Left hindlimb (tissue), 1 donor: ENCODE measurements around the gene TTC16.

ENCODE experiments used
- DNase-seq: peaks from one replicate; pipeline ENCODE4 v3.0.0-alpha.2; 2018

Gene TTC16

DNA sequence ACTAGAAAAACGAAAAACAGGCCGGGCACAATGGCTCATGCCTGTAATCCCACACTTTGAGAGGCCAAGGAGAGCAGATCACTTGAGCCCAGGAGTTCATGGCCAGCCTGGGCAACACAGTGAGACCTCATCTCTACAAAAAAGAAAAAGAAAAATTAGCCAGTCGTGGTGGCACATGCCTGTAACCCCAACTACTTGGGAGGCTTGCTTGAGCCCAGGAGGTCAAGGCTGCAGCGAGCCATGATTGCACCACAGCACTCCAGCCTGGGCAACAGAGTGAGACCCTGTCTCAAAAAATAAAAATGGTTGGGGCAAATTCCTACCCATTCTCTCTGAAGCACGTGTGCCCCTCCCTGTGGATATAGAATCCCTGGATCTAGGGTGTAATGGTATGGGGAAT lies 17.5 kb upstream of the TTC16 start:
- no peak for DNase-seq

DNA sequence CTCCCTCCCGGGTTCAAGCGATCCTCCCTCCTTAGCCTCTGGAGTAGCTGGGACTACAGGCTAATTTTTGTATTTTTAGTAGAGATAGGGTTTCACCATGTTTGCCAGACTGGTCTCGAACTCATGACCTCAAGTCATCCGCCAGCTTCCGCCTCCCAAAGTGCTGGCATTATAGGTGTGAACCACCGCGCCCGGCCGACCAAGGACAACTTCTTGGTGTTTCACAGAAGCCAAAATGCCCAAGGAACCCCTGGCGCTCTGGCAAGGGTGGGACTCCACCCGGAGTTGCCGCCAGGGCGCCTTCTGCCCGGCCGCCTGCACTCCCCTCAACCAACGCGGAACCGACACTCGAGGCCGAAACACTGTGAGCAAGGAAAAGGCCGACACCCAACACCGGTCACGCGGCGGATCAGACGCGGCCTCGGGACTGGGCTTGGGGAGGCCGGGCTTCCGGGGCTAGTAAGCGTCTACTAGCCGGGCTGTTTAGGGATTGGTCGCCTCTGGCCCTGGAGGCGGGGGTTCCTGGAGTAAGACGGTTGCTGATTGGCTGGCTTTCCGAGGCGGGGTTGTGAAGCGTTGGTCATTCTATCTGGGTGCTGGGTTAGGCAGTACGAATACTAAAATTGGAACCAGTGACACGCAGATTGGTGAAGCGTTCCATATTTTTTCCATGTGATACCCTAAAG lies 16.8 kb upstream of the TTC16 start:
- DNase-seq = peak; percentile 96

DNA sequence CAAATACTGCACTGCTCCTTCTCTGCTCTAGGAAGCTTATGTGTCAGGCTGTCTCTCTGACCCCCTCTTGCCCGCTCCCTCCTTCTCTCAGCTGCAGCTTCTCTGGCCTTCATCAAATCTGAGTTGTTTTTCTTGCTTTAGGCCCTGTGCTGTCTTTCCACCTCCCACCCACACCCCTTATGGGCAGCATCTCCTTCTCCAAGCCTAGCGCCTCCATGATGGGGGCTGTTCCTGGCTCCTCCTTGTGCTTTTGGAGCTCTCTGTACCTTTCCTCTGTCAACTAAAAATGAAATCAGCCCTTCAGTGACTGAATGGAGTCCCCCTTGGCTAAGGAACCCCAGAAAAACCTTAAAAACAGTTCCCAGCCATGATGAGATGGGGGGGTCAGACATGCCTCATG lies 15.7 kb upstream of the TTC16 start:
- DNase-seq = no peak

DNA sequence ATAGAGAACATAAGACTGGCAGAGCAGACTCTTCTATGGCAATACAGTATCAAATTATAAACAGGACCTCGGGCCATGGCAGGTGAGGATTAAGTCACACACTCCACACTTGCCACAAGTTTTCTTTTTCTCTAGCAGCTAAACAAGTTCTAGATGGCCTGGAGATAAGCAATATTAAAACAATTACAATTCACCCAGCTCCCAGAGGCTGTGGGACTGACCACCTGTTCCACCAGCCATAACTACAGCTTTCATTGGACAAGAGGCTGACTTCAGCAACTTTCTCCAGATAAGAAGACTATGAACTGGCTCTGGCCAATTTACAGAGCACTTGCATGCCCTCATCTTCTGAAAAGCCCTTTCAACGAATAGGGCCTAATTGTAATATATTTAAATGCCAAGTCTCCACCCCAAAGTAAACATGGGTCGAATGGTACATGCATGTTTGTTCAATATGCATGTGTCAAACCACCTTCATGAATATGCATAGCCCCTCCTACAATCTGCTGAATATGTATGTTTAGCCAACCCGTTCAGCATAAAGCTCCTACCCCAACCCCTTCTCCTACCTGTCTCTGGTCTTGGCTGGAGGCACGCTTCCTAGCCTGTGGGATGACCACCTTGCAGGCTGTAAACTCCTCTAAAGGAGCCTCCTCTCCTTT lies 15.2 kb upstream of the TTC16 start:
- DNase-seq = no peak

DNA sequence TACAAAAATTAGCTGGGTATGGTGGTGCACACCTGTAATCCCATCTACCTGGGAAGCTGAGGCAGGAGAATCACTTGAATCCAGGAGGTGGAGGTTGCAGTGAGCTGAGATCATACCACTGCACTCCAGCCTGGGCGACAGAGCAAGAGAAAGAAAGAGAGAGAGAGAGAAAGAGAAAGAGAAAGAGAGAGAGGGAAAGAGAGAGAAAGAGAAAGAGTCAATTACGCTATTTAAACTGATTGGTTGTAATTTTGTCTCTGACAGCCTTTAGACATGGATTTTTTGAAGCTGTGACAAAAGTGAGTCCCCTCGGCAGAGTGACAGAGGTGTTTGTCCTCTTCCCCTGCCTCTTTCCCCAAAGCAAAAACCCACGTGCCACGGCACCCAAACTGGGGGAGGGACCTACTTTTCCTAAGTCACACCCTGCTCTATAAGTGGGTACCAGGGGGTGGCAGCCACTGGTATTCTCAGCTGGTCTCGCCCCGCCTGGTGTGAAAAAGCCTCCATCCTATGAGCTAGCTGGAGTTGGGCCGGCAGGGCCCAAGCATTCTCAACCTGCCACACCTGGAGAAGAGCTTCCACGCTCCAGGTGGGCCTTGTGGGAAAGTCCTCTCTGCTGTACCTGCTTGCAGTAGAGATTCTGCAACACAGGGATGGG lies 12.5 kb upstream of the TTC16 start:
- DNase-seq = no peak

DNA sequence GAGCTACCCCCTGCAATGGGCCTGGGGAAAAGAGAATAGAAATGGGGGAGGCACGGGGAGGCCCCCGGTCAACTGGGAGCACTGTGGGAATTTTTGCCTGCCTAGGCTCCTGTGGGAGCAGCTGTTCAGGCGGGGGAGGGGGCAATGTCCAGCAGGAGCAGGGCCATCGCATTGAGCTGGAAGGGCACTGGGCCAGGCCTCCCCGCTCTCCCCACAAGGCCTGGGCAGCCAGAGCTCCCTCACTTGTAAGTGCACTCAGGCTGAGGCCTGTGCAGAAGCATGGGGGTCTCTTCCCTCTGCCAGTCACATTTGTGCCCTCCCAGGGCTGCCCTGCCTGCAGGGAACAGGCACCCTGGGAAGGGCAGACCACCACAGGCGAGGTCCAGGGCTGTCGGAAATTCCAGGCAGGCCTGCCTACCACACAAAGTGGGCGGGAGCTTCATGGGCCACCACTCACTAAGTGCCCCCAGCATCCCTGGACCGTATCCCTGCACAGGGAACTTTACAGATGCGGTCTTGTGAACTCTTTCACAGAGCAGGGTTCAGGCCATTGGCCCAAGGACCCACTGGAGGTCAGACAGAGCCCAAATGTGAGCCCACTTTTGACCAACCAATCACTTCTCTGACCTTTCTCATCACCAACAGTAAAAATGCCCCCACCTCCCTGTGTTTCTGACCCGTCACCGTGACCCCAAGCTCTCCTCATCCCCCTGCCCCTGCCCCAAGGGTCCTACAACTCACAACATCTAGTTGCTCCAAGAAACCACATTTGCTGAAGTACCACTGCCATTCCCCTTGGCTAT lies 10.1 kb upstream of the TTC16 start:
- DNase-seq = no peak

DNA sequence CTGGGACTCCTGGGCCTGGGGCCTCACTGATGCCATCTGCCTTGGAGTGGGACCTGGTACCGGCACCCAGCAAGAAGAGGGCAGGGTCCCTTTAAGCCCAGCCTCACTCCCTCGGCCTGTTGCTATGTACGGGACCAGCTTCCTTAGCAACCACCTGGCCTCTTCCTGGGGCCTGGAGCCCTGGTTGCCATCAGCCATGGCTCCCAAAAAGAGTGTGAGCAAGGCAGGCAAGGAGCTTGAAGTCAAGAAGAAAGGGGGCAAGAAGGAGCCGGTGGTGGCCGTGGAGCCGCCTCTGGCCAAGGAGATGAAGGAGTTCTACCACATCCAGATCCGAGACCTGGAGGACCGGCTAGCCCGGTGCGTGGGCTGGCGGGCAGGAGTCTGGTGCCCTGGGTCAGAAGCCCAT lies 9.0 kb upstream of the TTC16 start, which contains the start of gene CFAP157:
Gene CFAP157 (plus strand): TSS at position 153 of the 406 bp plus-strand sequence. CDS start 44 bp downstream, at position 197.
- DNase-seq = no peak

DNA sequence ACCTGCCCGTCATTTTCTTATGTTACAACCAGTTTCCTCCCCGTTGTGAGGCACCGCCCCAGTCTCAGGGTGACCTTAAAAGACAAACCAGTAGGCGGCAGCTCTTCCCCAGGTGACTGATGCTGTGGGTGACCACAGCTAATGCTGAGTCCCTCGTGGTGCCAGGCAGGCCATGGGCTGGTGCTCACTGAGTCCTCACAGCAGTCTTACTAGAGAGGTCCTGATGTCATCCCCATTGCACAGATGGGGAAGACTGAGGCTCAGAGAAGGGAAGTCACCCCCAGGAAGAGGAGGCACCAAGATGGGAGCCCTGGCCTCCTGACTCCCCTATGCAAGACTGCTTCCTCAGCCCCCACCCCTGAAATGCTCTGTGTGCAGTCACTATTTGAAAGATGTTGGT lies 8.1 kb upstream of the TTC16 start:
- DNase-seq = no peak

DNA sequence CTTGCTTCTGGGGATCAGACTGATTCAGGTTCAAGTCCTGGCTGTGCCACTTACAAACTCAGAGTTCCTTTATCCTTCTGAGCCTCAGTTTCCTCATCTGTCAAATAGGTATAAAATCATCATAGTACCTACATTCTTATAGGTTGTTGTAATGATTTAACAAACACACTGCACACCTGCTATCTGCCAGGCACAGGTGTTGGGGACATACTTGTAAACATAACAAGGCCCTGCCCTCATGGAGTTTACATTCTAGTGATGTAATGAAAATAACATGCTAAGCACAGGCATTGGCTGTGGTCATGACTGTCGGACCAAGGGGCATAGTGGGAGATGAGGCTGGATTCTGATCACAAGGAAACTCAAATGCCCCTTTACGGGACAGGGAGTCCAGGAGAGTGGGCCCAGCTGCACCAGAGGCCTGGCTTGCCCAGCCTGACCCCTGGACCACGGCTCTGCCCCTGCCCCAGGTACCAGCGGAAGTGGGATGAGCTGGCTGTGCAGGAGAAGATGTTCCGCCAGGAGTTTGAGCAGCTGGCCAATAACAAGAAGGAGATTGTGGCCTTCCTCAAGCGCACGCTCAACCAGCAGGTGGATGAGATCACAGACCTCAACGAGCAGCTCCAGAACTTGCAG lies 6.8 kb upstream of the TTC16 start:
- no peak for DNase-seq

DNA sequence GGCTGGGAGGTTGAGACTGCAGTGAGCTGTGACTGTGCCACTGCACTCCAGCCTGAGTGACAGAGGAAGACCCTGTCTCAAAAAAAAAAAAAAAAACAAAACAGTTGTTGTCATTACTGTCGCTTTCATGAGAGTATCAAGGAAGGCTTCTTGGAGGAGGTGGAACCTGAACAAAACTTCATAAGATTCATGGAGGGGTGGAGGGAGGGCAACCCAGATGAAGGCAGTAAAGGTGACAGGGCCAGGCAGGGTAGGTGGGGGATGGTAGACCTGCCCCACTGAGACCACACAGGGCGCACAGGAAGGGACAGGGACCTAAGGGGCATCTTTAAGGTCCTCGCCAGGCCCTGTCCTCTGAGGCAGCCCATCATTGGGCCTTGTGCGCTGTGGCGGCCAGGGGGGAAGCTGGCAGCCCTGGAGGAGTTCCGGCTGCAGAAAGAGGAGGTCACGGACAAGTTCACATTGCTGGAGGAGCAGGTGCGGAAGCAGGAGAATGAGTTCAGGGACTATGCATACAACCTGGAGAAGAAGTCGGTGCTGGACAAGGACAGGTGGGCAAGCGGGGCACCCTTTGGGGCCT lies 5.6 kb upstream of the TTC16 start:
- no peak for DNase-seq

DNA sequence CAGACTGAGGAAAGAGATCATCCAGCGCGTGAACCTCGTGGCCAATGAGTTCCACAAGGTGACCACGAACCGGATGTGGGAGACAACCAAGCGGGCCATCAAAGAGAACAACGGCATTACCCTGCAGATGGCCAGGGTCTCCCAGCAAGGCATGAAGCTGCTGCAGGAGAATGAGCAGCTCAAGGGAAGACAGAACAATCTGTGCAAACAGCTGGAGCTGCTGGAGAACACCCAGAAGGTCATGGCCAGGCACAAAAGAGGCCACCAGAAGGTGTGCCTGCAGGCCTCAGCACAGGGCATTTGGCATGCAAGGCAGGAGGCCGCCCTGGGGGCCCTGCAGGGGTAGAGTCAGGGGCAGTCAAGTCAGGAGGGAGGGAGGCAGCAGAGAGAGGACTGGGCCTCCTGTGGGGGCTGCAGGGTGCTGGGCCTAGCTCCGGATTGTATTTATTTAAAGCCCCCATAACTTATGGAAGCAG lies 4.6 kb upstream of the TTC16 start:
- DNase-seq = no peak

DNA sequence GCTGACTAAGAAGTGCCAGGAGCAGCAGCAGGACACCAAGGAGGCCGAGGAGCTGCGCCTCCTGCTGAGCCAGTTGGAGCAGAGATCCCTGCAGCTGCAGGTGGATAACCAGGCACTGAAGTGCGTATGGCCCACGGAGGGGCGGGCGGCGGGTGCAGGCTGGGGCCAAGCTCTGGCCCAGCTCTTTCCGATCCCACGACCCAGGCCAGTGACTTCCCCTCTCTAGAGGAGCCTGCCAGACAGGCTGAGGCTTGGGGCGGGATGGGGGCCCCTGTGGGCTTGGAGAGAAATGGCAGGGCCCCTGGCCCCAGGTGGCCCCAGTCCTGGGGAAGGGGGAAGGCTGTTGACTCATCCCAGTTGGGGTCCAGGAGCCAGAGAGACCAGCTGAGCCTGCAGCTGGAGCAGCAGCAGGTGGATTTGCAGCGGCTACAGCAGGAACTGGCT lies 4.0 kb upstream of the TTC16 start:
- DNase-seq = no peak

DNA sequence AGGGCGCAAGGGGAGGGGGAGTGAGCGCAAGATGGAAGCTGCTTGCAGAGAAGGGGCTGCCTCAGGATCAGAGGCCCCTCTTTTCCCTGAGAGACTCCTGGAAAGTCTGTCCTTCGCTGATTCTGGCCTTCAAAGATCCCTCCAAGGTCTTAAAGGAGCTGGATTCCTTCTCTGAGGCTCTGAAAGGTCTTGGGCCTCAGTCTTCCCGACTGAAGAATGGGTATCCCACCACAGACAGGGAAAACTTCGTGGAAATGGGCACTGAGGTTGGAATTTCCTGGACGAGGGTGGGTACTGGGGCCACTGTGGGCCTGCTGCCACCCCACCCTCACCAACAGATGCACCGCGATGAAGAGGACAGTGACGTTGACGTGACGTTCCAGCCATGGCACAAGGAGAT lies 3.5 kb upstream of the TTC16 start:
- DNase-seq = no peak

DNA sequence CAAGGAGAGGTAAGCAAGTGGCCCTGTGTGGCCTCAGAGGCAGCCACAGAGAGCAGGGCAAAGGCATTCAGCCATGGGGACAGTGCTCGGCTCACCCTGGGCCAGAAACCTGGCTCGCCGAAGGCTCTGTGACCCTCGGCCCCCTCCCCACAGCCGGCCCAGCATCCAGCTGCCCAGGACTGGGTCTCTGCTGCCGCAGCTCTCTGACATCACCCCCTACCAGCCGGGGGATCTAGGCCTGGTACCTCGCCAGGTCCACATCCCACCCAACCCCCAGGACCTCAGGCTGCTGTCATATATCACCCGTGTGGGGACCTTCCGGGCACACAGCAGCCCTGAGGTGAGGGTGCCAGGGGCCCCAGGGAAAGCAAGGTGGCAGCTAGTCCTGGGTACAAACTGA lies 3.0 kb upstream of the TTC16 start:
- no peak for DNase-seq

DNA sequence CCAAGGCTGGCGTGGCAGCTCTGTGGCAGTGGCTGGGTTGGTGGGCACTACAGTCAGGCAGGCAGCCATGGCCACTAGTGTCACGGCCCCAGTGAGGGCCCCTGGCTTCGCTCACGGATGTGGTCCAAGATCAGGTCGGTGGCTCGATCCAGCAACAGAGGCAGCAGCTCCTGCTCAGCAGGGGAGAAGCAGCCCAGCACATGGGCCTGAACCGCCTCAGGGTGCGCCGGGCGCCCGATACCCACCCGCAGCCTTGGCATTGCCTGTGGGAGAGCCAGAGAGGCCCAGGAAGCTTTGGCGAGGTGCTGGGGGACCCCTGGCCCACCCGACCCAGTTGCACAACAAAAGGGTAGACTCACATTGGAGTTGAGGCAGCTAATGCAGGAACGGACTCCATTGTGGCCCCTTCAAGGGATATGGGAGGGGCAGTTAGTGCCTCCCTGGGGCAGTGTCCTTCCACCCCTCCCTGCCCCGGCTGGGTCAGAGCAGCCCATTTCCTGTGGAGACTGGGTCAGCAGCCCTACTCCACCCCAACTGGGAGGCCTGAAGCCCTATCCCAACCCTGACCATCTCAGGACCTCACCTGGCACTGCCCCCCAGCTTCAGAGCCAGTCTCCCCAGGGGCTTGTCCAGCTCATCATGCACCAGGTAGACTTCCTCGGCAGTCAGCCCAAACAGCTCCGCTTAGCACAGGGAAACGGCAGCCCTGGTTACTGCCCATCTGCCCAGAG lies 1.7 kb upstream of the TTC16 start:
- no peak for DNase-seq

DNA sequence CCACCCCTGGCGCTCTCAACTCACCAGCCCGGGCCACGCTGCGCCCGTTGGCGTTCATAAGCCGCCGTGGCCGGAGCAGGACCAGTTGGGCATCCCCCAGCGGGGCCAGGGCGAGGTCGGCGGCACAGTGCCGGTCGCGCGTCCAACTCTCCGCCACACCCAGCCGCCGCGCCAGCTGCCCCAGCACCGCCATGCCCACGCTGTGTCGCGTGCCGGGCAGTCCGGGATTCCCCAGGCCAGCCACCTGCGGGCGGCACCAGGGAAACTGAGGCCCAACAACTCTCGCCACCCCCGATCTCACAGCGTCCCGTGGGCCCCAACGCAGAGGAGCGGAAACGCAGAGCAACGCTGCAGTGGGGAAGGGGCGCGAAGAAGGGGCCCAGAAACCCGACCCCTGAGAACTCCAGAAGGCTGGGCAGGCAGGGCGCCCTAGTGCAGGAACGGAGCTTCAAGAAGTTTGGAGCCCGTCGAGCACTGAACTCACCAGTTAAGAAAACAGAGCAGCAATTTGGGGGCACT lies 869 bp upstream of the TTC16 start:
- DNase-seq = no peak

DNA sequence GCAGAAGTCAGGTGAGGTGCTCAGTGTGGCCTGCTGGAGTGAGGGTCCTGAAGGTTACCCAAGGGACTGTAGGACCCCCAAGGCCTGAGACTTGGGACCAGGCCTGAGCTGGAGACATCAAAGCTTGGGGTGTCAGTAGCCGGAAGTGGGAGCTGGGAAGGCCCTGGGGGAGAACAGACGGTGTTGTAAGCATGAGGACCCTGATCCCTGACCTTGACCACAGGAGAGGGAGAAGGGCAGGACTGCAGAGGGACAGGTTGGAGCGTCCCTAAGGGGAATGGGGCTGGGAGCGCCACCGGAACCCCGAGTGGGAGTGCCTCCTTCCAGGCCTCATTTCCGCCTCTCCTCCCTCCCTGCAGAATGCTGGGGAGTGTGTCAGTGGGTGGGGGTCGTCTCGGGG lies 533 bp downstream of the TTC16 start:
- no peak for DNase-seq

DNA sequence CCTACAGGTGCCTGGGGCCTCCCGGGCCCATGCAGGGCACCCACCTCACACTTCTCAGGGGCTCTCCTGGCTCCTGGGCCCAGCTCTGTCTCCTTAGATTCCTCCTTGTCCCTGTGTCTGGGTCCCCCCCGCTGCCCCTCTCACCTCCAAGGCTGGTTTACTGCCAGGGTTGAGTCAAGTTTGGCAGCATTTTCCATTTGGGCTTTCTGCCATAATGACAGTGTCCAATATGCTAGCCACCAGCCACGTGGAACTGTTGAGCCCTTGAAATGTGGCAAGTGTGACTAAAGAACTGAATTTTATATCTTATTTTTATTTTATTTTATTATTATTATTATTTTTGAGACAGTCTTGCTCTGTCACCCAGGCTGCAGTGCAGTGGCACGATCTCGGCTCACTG lies 1.9 kb downstream of the TTC16 start:
- DNase-seq = no peak

DNA sequence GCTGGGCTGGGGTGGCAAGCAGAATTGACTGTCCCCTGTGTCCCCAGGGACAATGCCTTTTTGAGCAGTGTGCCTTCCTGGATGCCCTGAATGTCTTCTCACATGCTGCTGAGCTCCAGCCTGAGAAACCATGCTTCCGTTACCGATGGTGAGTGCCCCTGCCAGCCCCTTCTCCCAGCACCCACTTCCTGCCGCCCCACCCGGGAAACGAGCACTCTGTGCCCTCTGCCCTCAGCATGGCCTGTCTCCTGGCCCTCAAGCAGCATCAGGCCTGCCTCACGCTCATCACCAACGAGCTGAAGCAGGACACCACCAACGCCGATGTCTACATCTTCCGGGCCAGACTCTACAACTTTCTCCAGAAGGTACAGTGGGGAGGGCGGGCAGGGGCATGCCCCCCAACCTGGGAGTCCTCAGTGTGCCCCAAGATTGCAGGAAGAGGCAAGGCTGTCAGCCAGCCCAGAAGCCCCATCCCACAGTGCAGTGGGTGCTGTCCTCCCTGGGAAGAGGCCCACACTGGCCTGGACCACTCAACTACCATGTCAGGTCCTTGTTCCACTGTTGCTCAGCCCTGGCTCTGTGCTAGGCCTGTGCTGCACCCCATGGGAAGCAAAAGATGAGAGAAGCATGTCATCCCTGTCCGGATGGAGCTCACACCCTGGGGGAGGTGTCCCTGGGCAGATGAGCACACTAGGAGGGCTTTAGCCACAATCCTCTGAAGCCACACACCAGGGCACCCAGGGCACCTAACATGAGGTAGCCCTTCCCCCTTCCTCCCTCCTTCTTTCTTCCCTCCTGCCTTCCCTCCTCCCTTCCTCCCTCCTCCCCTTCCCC lies 4.4 kb downstream of the TTC16 start:
- DNase-seq = no peak

DNA sequence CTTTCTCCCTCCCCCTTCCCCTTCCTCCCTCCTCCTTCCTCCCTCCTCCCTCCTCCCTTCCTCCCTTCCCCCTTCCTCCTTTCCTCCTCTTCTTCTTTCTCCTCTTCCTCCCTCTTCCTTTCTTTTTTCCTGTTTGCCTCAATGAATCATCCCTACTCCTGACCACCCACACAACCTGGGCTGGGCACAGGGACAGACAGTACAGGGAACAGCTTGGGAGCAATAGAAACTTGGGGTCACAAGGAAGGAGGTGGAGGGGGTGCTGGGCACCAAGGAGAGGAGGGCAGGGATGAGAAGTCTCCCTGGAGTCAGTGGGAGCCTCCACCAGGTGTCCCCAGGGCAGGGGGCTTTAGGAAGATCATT lies 5.0 kb downstream of the TTC16 start:
- DNase-seq = no peak
